ENCODE results near the gene SLC7A1. TPM values are rescaled to one million over a fixed set of nuclear protein-coding genes. Genes with fewer than 3 reads are reported as not detected.

SLC7A1 gene
- total and polyA plus RNA-seq, 3 donors from 2014 or later, result 21.4 to 35.7 (median 27.0) TPM

DNA sequence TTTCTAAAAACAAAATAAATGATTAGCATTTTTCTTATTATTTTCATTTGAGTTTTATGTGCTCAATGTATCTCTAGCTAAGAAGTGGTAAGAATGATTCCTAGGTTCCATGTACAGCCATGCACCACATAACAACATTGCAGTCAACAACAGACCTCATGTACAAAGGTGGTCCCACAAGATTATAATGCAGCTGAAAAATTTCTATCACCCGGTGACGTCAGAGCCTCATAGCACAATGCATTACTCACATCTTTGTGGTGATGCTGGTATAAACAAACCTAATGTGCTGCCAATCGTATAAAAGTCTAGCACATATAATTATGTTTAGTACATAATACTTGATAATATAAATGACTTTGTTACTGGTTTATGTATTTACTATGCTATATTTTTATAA lies 120.5 kb downstream of the SLC7A1 start:
- H3K27me3 ChIP-seq, result no peaks in the 10 kb centered on the region
- no peak overlapping the region for H3K27ac ChIP-seq
- no peak for TF ChIP-seq POLR2A (IDR thresholded peaks at IDR 0.05)
- TF ChIP-seq, protein P1, sequence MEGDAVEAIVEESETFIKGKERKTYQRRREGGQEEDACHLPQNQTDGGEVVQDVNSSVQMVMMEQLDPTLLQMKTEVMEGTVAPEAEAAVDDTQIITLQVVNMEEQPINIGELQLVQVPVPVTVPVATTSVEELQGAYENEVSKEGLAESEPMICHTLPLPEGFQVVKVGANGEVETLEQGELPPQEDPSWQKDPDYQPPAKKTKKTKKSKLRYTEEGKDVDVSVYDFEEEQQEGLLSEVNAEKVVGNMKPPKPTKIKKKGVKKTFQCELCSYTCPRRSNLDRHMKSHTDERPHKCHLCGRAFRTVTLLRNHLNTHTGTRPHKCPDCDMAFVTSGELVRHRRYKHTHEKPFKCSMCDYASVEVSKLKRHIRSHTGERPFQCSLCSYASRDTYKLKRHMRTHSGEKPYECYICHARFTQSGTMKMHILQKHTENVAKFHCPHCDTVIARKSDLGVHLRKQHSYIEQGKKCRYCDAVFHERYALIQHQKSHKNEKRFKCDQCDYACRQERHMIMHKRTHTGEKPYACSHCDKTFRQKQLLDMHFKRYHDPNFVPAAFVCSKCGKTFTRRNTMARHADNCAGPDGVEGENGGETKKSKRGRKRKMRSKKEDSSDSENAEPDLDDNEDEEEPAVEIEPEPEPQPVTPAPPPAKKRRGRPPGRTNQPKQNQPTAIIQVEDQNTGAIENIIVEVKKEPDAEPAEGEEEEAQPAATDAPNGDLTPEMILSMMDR (IDR thresholded peaks at IDR 0.05), result no peak
- H3K36me3 ChIP-seq (ENCODE audit: low read depth, missing control alignments), result no peaks in the 10 kb centered on the region
- H3K9me3 ChIP-seq, result no peaks in the 10 kb centered on the region
- no peak overlapping the region for H3K4me3 ChIP-seq
- intact Hi-C loops (cut with DNase I; ENCODE audit: low total_unique reads), result no loop called here
- 89 to 91% methylated on average over 3 of the region's 3 CpGs for WGBS, 2 donors
- DNase-seq, result no peak
- H3K4me1 ChIP-seq, result peaks cover 5% of the 10 kb centered on the region

DNA sequence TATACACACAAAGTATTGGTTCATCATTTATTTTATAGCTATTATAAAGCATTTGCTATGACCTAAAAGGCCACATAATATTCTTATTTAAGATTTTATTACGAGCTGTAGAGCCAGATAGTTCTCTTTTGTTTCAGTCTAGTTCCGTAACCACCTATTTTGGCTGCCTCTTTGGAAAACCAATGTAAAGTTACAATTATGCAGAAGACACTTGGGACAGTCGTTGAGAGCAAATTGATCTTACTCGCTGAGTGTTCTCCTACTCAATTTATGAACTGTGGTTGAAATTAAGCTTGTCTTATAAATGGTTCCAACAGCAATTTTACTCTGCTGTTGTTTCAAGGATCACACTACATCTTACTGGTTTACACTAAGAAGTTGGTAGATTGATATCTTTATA lies 122.3 kb downstream of the SLC7A1 start:
- DNase-seq, result no peak
- Histone ChIP-seq H3K4me3 (no peak overlapping the region), H3K9me3 (no peaks in the 10 kb centered on the region), H3K27ac (no peak overlapping the region), H3K27me3 (no peaks in the 10 kb centered on the region), H3K36me3 (ENCODE audit: low read depth, missing control alignments) (no peaks in the 10 kb centered on the region), H3K4me1 (no peaks in the 10 kb centered on the region)
- intact Hi-C loops (cut with DNase I; ENCODE audit: low total_unique reads), result no loop called here
- 84 to 85% methylated on average over 4 of the region's 4 CpGs for WGBS, 2 donors
- TF ChIP-seq POLR2A (IDR thresholded peaks at IDR 0.05), result no peak

DNA sequence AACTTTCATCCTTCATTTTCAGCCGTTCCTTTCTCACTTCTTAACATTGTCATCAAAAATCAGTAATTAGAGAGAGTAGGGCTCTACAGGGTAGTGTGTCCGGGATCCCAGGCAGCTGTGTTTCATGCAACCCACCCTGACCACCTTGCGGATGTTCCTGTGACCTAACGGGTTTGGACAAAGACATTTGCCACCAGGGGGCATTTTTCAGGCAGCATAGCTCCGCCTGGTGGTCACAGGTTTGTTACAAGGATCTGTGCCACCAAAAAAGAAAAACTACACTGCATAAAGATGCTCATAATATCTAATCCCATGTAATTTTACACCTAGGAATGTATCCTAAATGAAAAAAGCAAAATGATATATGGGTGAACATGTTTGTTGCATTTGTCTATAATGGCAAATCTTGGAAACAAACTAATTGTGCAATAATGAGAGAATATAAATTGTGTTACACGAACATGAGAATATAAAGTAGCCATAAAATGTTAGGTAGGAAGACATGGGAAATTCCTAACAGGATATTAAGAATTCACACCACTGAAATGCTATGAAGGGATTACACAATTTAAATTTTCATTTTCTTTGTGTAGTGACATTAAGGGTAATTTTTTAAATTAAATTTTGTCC lies 123.0 kb downstream of the SLC7A1 start:
- intact Hi-C loops (cut with DNase I; ENCODE audit: low total_unique reads), result no loop called here
- WGBS, 2 donors, result 75 to 81% methylated on average over 6 of the region's 6 CpGs
- H3K9me3 ChIP-seq, result no peaks in the 10 kb centered on the region
- no peak overlapping the region for H3K27ac ChIP-seq
- no peaks in the 10 kb centered on the region for H3K36me3 ChIP-seq (ENCODE audit: low read depth, missing control alignments)
- TF ChIP-seq, protein P1 (IDR thresholded peaks at IDR 0.05), result peak; percentile 34 to 54 (median 50)
- no peak for TF ChIP-seq POLR2A (IDR thresholded peaks at IDR 0.05)
- no peak overlapping the region for H3K4me3 ChIP-seq
- peak; percentile 62 for DNase-seq
- H3K27me3 ChIP-seq, result no peaks in the 10 kb centered on the region
- H3K4me1 ChIP-seq, result no peaks in the 10 kb centered on the region

DNA sequence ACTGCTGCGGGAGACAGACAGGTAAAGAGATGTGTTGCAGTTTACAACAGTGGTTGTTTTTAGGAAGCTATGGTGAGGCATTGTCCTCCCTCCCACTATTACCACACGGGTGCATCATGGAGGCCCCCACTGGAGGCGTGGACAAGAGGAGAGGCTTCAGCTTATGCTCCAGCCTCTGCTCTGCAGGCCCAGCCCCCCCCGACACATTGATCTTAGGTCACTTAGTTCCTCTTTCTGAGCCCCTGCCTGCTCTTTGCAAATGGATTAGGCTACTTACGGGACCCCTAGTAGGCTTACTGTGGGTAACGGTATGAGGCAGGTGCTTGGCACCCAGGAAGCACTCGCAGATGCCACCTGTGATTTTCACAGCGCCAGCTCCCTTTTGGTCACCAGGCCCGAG lies 123.9 kb downstream of the SLC7A1 start:
- no peak overlapping the region for H3K4me3 ChIP-seq
- 85 to 87% methylated on average over 7 to 9 of the region's 9 CpGs for WGBS, 2 donors
- no peak overlapping the region for H3K27ac ChIP-seq
- TF ChIP-seq, protein P1 (IDR thresholded peaks at IDR 0.05), result no peak
- TF ChIP-seq POLR2A (IDR thresholded peaks at IDR 0.05), result no peak
- H3K36me3 ChIP-seq (ENCODE audit: low read depth, missing control alignments), result no peaks in the 10 kb centered on the region
- no peaks in the 10 kb centered on the region for H3K27me3 ChIP-seq
- H3K4me1 ChIP-seq, result no peaks in the 10 kb centered on the region
- no peak for DNase-seq
- no peaks in the 10 kb centered on the region for H3K9me3 ChIP-seq
- intact Hi-C loops (cut with DNase I; ENCODE audit: low total_unique reads), result no loop called here

DNA sequence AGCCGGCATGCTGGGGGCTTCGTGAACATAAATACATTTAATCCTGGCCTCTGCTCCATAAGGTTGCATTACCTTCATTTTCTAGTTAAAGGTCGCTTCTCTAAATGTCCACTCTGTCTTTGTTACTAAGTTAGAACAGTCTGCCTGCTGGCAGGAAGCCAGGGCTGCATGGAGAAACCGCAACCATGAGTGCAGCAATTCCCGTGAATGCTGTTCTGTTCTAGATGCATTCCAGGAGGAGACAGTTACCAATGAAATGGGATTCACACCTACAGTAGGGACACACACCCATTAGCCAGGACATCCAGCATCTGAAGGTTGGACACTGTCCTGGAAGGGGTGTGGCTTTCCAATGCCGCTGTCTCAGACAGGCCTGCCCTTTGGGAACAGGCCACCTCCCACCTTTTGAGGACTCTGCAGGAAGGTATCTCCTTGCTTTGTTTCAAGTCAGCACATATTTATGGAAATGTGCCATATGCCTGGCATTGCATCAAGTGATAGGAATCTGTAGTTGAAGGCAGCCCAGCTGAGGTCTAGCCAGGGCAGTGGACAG lies 129.7 kb downstream of the SLC7A1 start:
- Histone ChIP-seq H3K27me3 (no peaks in the 10 kb centered on the region), H3K4me1 (peaks cover 6% of the 10 kb centered on the region), H3K27ac (no peak overlapping the region), H3K9me3 (no peaks in the 10 kb centered on the region), H3K4me3 (no peak overlapping the region), H3K36me3 (ENCODE audit: low read depth, missing control alignments) (no peaks in the 10 kb centered on the region)
- 29 to 52% methylated on average over 5 to 6 of the region's 6 CpGs for WGBS, 2 donors
- intact Hi-C loops (cut with DNase I; ENCODE audit: low total_unique reads), result no loop called here
- TF ChIP-seq, protein P1 (IDR thresholded peaks at IDR 0.05), result no peak
- no peak for TF ChIP-seq POLR2A (IDR thresholded peaks at IDR 0.05)
- peak; percentile 70 for DNase-seq
